NK-92 (cell line): ENCODE results near the gene RNU6-1.

Experiments
- DNase-seq: peaks from one replicate; lab custom pipeline; 2025; ENCODE audit not compliant: unreplicated experiment; lab: John Stamatoyannopoulos, UW

Gene RNU6-1

GRCh38 chr15:67803996-67804843, 35.6 kb downstream of the RNU6-1 start:
- no peak for DNase-seq

- no peak for DNase-seq
Observed at GRCh38 chr15:67803299-67803698, 36.5 kb downstream of the RNU6-1 start.

DNA sequence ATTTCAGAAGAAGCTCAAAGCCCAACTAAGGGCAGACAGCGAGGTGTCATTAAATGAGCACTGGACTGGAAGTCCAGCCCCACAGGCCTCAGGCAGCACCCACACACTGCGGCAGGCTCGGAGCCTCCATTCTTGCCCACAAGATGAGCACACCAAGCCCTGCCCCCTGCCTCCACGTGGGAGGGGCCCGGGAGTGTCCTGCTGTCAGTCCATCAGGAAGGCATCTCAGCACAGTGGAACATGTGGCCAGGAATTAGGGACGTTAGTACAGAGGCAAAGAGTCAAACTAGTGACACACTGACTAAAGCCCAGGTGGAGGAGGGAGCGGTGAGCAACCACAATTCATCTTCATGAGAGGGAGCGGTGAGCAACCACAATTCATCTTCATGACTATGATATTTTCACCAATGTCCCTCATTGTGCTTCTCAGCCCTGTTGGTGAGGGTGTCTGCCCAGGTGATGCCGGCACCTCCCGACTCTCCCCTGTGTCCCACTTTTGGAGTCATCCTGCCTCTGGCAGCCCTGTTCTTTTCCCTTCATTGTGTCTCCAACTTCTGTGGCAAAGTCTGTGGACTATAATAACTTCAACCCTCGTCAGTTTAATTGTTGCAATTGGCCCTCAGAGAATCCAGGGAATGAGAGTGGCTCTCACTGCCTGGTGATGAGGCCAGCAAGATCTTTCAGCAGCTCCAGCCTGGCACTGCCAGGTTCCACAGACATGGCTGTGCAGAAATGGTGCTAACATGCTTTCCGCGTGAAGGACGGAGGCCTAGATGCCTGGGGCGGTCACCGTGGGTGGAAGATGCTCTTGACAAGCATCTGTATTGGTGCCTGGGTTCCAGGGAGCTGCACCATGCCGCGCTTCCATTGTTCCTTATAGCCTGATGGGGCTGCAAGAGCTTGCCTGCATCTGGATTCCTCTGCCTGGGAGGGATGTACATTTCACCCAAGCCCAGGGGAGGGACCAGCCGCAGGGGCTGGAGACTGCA, 37.6 kb downstream of the RNU6-1 start:
- no peak for DNase-seq

- DNase-seq: no peak
Observed at GRCh38 chr15:67801142-67801541, 38.7 kb downstream of the RNU6-1 start.

DNA sequence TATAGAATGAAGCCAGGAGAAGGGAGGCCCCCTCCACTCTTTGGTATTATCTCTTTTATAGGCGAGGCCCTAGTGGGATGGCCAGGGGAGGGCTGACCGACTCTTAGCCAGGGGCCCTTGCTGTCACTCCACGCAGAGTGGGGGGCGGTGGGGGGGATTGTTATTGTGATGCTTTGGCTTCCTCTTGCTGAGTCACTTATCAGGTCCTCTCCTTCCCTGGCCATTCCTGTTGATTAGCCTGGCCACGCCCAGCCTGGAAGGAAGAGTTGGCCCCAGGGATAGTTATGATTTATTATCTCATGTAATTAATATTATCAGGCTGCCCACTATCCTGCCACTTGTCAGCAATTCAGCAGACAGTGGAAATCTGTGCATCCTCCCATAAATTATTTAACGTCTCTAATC, 40.0 kb downstream of the RNU6-1 start:
- no peak for DNase-seq

DNA sequence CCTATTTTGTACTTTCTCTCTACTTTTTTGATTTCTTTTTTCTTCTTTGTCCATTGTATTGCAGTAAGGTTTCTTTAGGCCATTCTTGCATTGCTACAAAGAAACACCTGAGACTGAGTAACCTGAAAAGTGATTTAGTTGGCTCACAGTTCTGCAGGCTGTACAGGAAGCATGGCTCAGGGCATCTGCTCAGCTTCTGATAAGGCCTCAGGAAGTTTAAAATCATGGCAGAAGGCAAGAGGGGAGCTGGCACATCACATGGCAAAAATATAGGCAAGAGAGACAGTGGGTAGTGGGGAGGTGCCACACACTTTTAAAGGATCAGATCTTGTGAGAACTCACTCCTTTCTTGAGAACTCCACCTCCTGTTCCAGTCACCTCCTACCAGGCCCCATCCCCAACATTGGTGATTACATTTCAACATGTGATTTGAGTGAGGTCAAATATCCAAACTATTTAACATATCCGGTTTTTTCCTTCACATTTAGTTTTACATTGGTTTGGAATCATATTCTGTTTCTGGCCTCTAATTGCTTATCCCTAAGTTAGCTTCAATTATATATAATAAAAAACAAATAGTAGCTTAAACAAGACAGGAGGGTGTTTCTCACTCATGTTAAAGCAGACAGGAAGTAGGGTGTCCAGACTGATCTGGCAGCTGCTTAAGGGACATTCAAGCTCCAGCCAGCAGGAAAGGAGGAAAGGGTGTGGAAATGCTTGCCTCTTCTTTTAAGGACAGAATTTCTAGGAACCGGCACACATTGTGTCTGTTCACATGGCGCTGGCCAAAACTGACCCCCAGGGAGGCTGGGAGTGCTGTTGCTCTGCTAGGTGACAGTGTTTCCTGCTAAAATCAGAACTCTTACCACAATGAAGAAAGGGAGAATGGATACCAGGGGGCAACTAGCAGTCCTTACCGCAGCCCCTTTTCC, 43.4 kb downstream of the RNU6-1 start:
- no peak for DNase-seq

DNA sequence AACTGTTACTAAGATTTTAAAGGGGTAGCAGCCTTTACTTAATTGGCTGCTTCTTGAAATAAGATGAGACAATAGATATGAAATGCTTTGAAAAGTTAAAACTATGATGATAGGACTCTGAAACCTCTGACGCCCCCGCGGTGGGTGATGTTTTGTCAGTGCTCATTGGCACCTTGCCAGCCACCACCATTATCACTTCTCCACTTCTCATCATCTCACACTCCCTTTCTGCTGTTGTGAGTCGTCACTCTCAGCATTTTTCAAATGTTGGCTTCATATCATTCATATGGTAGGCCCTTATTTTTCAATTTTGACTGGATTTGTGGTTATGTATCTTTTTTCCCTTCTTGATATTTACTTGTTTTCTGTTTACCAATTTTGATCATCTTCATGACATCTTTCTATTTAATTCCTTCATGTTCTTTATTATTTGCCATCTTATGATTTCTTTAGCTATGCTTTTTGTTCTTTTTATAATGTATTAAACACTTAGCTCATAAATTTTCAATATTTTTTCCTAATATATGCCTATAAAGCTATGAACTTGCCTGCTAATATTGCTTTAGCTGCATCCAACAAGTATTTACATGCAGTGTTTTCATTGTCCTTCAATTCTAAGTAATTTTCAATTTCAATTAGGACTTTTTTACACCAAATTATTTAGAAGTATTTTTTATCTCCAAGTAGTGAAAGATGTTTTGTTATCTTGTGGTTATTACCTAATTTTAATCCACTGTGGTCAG, 44.8 kb downstream of the RNU6-1 start:
- DNase-seq: no peak

DNA sequence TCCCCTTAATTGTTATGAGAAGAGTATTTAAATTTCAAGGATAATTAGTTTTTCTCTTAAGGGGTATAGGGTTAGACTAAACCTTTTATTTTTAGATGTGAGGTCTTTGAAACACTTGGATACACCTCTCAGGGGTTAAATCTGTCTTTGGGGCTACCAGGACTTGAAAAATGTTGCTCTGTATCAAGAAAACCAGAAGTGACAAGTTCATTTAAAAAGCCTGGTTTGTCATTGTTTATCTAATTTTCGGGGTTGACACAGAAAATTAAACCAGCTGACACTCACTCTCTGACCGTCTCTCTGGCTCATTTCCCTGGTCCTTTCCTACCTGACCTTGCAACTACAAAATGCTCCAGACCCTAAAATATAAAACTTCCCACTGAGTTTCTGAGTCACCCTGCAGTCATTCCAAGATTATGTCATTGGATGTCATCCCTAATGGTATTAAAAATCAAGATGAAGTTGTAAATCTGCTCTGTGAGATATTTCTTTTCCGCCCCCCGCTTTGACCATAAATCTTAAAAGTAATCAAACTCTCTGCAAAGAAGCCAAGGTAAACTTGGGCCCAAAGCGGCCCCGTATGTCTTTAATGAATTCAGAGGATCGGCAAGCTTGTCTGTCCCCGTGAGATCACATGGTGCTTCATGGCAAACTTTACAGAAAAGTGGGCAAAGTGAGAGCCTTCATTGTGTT, 47.4 kb downstream of the RNU6-1 start:
- DNase-seq: no peak

GRCh38 chr15:67790610-67791319, 49.1 kb downstream of the RNU6-1 start:
- DNase-seq: no peak
